Measurements from ENCODE around the gene EMC1. TPM values are rescaled to one million over a fixed set of nuclear protein-coding genes. Genes with fewer than 3 reads are reported as not detected.

EMC1 gene
- total RNA-seq, result 73.5 and 78.0 TPM in 2 replicates

GRCh38 chr1:19251305-19252196, at the start of gene EMC1, which contains the start of gene MRTO4:
TSS of gene EMC1 (minus strand) at chr1:19251524. CDS start at chr1:19251509, 15 bp downstream.
TSS of gene MRTO4 (plus strand) at chr1:19251805. CDS start at chr1:19251836, 31 bp downstream.

GRCh38 chr1:19288324-19289241, 37.3 kb upstream of the EMC1 start, which contains the start of gene AKR7A3:
TSS of gene AKR7A3 (minus strand) at chr1:19288770. CDS start at chr1:19288709, 61 bp downstream.

GRCh38 chr1:19209990-19210771, 41.1 kb downstream of the EMC1 start, which contains the start of gene UBR4:
TSS of gene UBR4 (minus strand) at chr1:19210266. CDS start at chr1:19210248, 18 bp downstream.

Other genes with a start within 250 kb of the EMC1 start
- gene UBR4, start 41.3 kb downstream of the EMC1 start, total RNA-seq, result 134 and 160 TPM in 2 replicates
- 35.3 and 46.0 TPM in 2 replicates for gene MRTO4, start 281 bp upstream of the EMC1 start, total RNA-seq
- 0.57 and 0.65 TPM in 2 replicates for gene AKR7A3, start 37.2 kb upstream of the EMC1 start, total RNA-seq
- 64.7 and 68.5 TPM in 2 replicates for gene AKR7A2, start 60.6 kb upstream of the EMC1 start, total RNA-seq
- 15.4 and 18.2 TPM in 2 replicates for gene SLC66A1, start 60.8 kb upstream of the EMC1 start, total RNA-seq
- gene CAPZB, start 234.0 kb upstream of the EMC1 start, total RNA-seq, result 215 and 226 TPM in 2 replicates

All from vein endothelial cell (primary cell).